Calu3 (cell line): ENCODE data around the gene FAM24B. TPM values are rescaled to one million over a fixed set of nuclear protein-coding genes. Genes with fewer than 3 reads are reported as not detected.

Experiments
- BruUV-seq: library from RNA; stranded (reverse); fragments of 400-500 nt; replicated peaks from 2 replicates; lab custom pipeline; 2021; lab: Mats Ljungman, UMichigan
- CTCF ChIA-PET: fragments of 300-600 bp; sonication (Branson Sonifier 250); formaldehyde crosslinking; loops from one replicate; lab custom pipeline; 2022; ENCODE audit warnings: antibody characterized with exemption; lab: Charles Lee
- DNase-seq: peaks from one replicate; pipeline ENCODE4 v3.0.0; 2022
- H3K27ac Mint-ChIP-seq: one replicate; pipeline ENCODE4 v1.8.0; 2022; ENCODE audit warnings: mixed read lengths; ENCODE audit not compliant: unreplicated experiment
- H3K27me3 Mint-ChIP-seq: one replicate; pipeline ENCODE4 v1.8.0; 2022; ENCODE audit warnings: mixed read lengths; ENCODE audit not compliant: unreplicated experiment
- H3K36me3 Mint-ChIP-seq: one replicate; pipeline ENCODE4 v1.8.0; 2022; ENCODE audit warnings: mild to moderate bottlenecking, moderate library complexity, mixed read lengths; ENCODE audit not compliant: insufficient read depth, unreplicated experiment
- H3K4me1 Mint-ChIP-seq: one replicate; pipeline ENCODE4 v1.8.0; 2022; ENCODE audit warnings: mild to moderate bottlenecking, low read depth, mixed read lengths; ENCODE audit not compliant: unreplicated experiment
- H3K4me3 Mint-ChIP-seq: one replicate; pipeline ENCODE4 v1.8.0; 2022; ENCODE audit warnings: mild to moderate bottlenecking, low read depth, moderate library complexity, mixed read lengths; ENCODE audit not compliant: unreplicated experiment
- H3K9me3 Mint-ChIP-seq: one replicate; pipeline ENCODE4 v1.8.0; 2022; ENCODE audit warnings: low read depth, mixed read lengths; ENCODE audit not compliant: unreplicated experiment
- intact Hi-C: fragments of 100-400 bp; cut with micrococcal nuclease; formaldehyde crosslinking; loops from one replicate; pipeline ENCODE4 v1.10.0; 2022; ENCODE audit not compliant: unreplicated experiment
- total RNA-seq: library from RNA; stranded (reverse); gene quantifications from 2 replicates; pipeline ENCODE4 v1.2.3, GENCODE V29; 2022
- TF ChIP-seq, protein P1 (sequence below): fragments of 200-600 bp; IDR thresholded peaks from one replicate; pipeline ENCODE4 v1.8.0; 2022; ENCODE audit warnings: antibody characterized with exemption; ENCODE audit not compliant: unreplicated experiment

FAM24B gene
- total RNA-seq, 1 experiment from 2014 or later = 6.3 TPM

- Mint-ChIP-seq H3K9me3 (peaks cover 4% of the 10 kb centered on the region), H3K27me3 (peaks cover 11% of the 10 kb centered on the region), H3K27ac (no peak overlapping the region), H3K4me1 (peaks cover 5% of the 10 kb centered on the region), H3K4me3 (no peak overlapping the region), H3K36me3 (no peaks in the 10 kb centered on the region)
- intact Hi-C loops = no loop called here
- TF ChIP-seq, protein P1, sequence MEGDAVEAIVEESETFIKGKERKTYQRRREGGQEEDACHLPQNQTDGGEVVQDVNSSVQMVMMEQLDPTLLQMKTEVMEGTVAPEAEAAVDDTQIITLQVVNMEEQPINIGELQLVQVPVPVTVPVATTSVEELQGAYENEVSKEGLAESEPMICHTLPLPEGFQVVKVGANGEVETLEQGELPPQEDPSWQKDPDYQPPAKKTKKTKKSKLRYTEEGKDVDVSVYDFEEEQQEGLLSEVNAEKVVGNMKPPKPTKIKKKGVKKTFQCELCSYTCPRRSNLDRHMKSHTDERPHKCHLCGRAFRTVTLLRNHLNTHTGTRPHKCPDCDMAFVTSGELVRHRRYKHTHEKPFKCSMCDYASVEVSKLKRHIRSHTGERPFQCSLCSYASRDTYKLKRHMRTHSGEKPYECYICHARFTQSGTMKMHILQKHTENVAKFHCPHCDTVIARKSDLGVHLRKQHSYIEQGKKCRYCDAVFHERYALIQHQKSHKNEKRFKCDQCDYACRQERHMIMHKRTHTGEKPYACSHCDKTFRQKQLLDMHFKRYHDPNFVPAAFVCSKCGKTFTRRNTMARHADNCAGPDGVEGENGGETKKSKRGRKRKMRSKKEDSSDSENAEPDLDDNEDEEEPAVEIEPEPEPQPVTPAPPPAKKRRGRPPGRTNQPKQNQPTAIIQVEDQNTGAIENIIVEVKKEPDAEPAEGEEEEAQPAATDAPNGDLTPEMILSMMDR = no peak
- CTCF ChIA-PET = no interaction called here
- no peak for DNase-seq
- BruUV-seq = no TSS peak
These were observed 37.8 kb downstream of the FAM24B start for GRCh38 chr10:122841569-122841968.

DNA sequence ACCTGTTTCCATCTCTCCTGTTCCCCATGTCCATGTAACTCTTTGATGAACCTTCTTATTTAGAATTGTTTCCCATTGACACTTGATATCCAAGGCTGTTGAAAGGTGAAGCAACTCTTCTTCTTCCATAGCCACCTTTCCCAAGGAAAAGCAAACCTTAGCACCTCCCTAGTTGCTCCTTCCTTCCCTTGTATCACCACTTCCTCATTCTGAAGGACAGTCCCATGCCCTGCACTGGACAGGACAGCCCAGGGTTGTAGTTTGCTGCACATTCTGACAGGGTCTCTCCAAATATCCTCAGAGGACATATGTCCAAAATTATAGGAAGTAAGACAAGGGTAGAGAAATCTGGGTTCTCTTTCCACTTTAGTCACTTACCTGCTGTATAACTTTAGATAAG lies 39.9 kb downstream of the FAM24B start:
- CTCF ChIA-PET = no interaction called here
- no TSS peak for BruUV-seq

GRCh38 chr10:122838880-122839279 lies 40.5 kb downstream of the FAM24B start:
- BruUV-seq = no TSS peak
- Mint-ChIP-seq H3K36me3 (no peaks in the 10 kb centered on the region), H3K27ac (no peak overlapping the region), H3K4me1 (no peaks in the 10 kb centered on the region), H3K9me3 (no peaks in the 10 kb centered on the region), H3K27me3 (no peaks in the 10 kb centered on the region), H3K4me3 (no peak overlapping the region)
- CTCF ChIA-PET = no interaction called here
- intact Hi-C loops = no loop called here
- TF ChIP-seq, protein P1 = no peak
- DNase-seq = no peak

More for the DNA sequence above, 39.9 kb downstream of the FAM24B start:
- TF ChIP-seq, protein P1 = no peak
- no peak overlapping the region for H3K27ac Mint-ChIP-seq
- no peak for DNase-seq
- no peaks in the 10 kb centered on the region for H3K4me1 Mint-ChIP-seq
- no peak overlapping the region for H3K4me3 Mint-ChIP-seq
- H3K36me3 Mint-ChIP-seq = no peaks in the 10 kb centered on the region
- H3K27me3 Mint-ChIP-seq = no peaks in the 10 kb centered on the region
- H3K9me3 Mint-ChIP-seq = no peaks in the 10 kb centered on the region
- intact Hi-C loops = no loop called here

GRCh38 chr10:122835908-122836307 lies 43.5 kb downstream of the FAM24B start:
- TF ChIP-seq, protein P1 = no peak
- no TSS peak for BruUV-seq
- Mint-ChIP-seq H3K27me3 (no peaks in the 10 kb centered on the region), H3K36me3 (no peaks in the 10 kb centered on the region), H3K9me3 (no peaks in the 10 kb centered on the region), H3K4me3 (no peak overlapping the region), H3K4me1 (no peaks in the 10 kb centered on the region), H3K27ac (no peak overlapping the region)
- CTCF ChIA-PET = no interaction called here
- no peak for DNase-seq
- intact Hi-C loops = no loop called here
